Measurements from ENCODE around the gene SPOCK2.
A peak's percentile ranks its signal among the peaks of the same experiment; 100 is the strongest.

SPOCK2 gene

GRCh38 chr10:72069751-72070526, 18.4 kb downstream of the SPOCK2 start:
- no peak for DNase-seq

GRCh38 chr10:72068901-72069446, 19.4 kb downstream of the SPOCK2 start:
- DNase-seq: no peak

GRCh38 chr10:72068126-72068765, 20.1 kb downstream of the SPOCK2 start:
- DNase-seq: no peak

- DNase-seq: no peak
Measured at GRCh38 chr10:72067463-72068125, 20.8 kb downstream of the SPOCK2 start.

- no peak for DNase-seq
Measured at GRCh38 chr10:72066318-72067284, 21.8 kb downstream of the SPOCK2 start.

- no peak for DNase-seq
Measured at GRCh38 chr10:72065439-72066025, 22.8 kb downstream of the SPOCK2 start.

GRCh38 chr10:72063703-72064391, 24.5 kb downstream of the SPOCK2 start:
- DNase-seq: no peak

- DNase-seq: no peak
Measured at GRCh38 chr10:72062832-72063702, 25.3 kb downstream of the SPOCK2 start.

GRCh38 chr10:72062382-72062781, 26.0 kb downstream of the SPOCK2 start:
- no peak for DNase-seq

GRCh38 chr10:72061930-72062329, 26.4 kb downstream of the SPOCK2 start:
- no peak for DNase-seq

- no peak for DNase-seq
Measured at GRCh38 chr10:72061491-72061890, 26.9 kb downstream of the SPOCK2 start.

- DNase-seq: no peak
Measured at GRCh38 chr10:72059843-72060822, 28.2 kb downstream of the SPOCK2 start.

GRCh38 chr10:72058989-72059842, 29.1 kb downstream of the SPOCK2 start:
- peak; percentile 29 for DNase-seq

- no peak for DNase-seq
Measured at GRCh38 chr10:72058347-72058898, 29.9 kb downstream of the SPOCK2 start.

GRCh38 chr10:72056932-72057751, 31.2 kb downstream of the SPOCK2 start:
- no peak for DNase-seq

GRCh38 chr10:72056113-72056512, 32.2 kb downstream of the SPOCK2 start:
- no peak for DNase-seq

- no peak for DNase-seq
Measured at GRCh38 chr10:72053690-72054089, 34.7 kb downstream of the SPOCK2 start.
